SK-N-SH (cell line): ENCODE measurements around the gene RS1.

Source experiments
- ELF1 ChIP-seq: IDR thresholded peaks from 2 replicates; pipeline ENCODE4 v1.4.0; 2012
- NRF1 ChIP-seq: IDR thresholded peaks from 2 replicates; pipeline ENCODE4 v1.6.1; 2012; ENCODE audit warnings: low read depth, mild to moderate bottlenecking, low read length
- POLR2AphosphoS5 ChIP-seq: IDR thresholded peaks from 2 replicates; pipeline ENCODE4 v1.6.1; 2012; ENCODE audit warnings: low read depth, low read length
- RAD21 ChIP-seq: IDR thresholded peaks from 2 replicates; pipeline ENCODE4 v1.6.1; 2012; ENCODE audit warnings: mild to moderate bottlenecking, low read length
- RFX5 ChIP-seq: IDR thresholded peaks from 2 replicates; pipeline ENCODE4 v1.6.1; 2012; ENCODE audit warnings: mild to moderate bottlenecking, improper control_type of control experiment, low read length
- SIN3A ChIP-seq: IDR thresholded peaks from 2 replicates; pipeline ENCODE4 v1.6.1; 2012; ENCODE audit warnings: low read depth, mild to moderate bottlenecking, low read length, moderate library complexity, borderline replicate concordance
- TF ChIP-seq, protein P1 (sequence below): fragments of 200-600 bp; sonication (generic); IDR thresholded peaks from 2 replicates; pipeline ENCODE4 v1.6.1; 2017; ENCODE audit warnings: antibody characterized with exemption, mild to moderate bottlenecking, moderate library complexity

- no peak for TF ChIP-seq ELF1
- TF ChIP-seq, protein P1, sequence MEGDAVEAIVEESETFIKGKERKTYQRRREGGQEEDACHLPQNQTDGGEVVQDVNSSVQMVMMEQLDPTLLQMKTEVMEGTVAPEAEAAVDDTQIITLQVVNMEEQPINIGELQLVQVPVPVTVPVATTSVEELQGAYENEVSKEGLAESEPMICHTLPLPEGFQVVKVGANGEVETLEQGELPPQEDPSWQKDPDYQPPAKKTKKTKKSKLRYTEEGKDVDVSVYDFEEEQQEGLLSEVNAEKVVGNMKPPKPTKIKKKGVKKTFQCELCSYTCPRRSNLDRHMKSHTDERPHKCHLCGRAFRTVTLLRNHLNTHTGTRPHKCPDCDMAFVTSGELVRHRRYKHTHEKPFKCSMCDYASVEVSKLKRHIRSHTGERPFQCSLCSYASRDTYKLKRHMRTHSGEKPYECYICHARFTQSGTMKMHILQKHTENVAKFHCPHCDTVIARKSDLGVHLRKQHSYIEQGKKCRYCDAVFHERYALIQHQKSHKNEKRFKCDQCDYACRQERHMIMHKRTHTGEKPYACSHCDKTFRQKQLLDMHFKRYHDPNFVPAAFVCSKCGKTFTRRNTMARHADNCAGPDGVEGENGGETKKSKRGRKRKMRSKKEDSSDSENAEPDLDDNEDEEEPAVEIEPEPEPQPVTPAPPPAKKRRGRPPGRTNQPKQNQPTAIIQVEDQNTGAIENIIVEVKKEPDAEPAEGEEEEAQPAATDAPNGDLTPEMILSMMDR: no peak
- no peak for TF ChIP-seq NRF1
- no peak for TF ChIP-seq POLR2AphosphoS5
- TF ChIP-seq RAD21: no peak
- no peak for TF ChIP-seq SIN3A
- no peak for TF ChIP-seq RFX5
Observed at GRCh38 chrX:18652636-18653035, 19.3 kb downstream of the RS1 start.
